NCI-H69 (cell line): ENCODE measurements around the gene CDC37.
"Not testable (repeated sequence)": the region's sequence is repeated elsewhere in the genome, so short reads cannot be mapped to it uniquely, and the experiment has no call there.

ENCODE experiments used
- DNase-seq: peaks from one replicate; lab custom pipeline; 2025; lab: John Stamatoyannopoulos, UW

Gene CDC37

GRCh38 chr19:10395003-10395402, 8.3 kb downstream of the CDC37 start:
- DNase-seq = no peak

DNA sequence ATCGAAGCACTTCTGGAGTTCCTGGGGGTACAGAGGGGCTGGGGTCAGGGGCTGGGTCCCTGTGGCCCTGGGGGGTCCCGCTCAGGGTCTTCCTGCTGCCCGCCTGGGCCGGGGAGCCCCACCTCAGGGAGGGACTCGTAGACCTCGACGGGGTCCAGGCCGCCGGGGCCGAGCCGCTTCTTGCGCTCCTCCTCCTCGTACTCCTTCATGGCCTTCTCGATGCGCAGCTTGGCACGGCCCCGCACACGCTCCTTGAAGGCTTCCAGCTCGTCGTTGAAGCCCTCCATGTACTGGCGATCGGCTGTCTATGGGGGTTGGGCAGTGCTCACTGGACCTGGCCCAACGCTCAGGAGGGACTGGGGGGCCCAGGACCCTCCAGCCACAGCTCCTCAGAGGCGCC, 10.2 kb downstream of the CDC37 start:
- DNase-seq = no peak

GRCh38 chr19:10392120-10392519, 11.2 kb downstream of the CDC37 start:
- DNase-seq = no peak

DNA sequence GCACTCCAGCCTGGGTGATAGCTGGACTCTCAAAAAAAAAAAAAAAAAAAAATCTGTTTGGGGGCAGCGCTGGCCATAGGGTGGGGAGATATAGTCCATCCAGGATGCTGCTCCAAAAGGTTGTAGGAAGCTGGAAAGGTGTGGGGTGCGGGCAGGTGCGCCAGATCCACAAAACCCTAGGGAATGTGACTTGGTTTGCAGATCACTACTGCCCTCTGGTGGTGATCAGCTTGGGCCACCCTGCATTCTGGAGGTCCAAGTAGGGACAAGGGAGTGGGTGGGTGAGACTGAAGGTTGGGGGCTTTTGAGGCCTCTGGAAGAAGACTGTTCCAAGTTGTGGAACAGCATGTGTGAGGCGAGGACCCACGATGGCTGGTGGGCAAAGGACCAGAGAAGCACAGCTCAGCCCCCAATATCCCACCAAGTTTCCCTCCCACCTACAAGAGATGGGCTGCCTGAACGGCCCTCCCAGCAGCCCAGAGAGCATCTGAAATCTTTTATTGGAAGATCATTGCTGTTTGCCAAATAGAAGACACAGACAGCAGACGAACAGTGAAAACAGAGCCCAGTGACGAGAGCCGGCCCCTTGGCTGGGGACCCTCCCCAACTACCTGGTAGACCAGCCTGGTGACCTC, 12.6 kb downstream of the CDC37 start:
- DNase-seq = peak; percentile 80

DNA sequence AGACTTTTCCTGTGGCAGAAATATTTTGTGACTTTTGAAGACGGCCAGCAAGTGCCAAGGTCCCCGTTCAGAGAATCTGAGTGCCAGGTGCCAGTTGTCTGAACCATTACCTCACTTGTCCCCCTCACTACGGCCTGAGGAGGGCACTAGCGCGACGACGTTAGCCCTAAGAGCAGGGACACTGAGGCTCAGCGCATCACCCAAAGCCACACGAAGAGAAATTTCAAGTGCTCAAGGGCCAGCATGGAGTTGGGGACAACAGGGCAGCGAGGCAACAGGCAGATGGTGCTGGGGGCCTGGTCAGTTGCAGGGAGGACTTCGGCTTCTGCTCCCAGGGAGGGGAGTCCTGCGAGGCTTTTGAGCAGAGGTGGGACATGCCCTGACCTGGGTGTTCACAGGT, 13.5 kb downstream of the CDC37 start:
- DNase-seq = no peak

DNA sequence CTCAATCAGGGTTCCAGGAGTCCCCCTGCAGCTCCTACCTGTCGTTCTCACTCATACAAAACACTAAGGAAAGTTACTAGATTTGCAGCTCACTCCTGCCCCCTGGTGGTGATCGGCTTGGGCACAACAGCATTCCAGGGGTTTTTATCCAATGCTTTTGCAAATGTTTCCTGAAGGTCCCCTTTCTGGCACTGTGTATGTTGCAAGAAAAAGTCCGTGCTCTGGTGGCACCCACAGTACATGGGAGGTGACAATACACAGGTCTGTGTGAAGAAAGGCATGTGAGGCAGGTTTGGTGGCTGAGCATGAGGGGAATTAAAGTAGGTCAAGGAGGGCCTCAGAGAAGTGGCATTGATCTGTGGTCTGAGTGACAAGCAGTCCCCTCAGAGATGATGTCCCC, 14.4 kb downstream of the CDC37 start:
- peak; percentile 84 for DNase-seq

GRCh38 chr19:10384580-10384979, 18.8 kb downstream of the CDC37 start:
- DNase-seq = no peak

DNA sequence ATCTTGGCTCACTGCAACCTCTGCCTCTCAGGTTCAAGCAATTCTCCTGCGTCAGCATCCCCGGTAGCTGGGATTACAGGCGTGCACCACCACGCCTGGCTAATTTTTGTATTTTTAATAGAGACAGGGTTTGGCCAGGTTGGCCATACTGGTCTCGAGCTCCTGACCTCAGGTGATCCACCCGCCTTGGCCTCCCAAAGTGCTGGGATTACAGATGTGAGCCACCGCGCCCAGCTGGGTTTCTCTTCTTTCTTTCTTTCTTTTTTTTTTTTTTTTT, 20.2 kb downstream of the CDC37 start:
- DNase-seq = not testable (repeated sequence)

GRCh38 chr19:10380313-10381102, 22.8 kb downstream of the CDC37 start, which contains the start of gene TYK2:
TSS of gene TYK2 (minus strand) at chr19:10380572. CDS start at chr19:10378406, 2,166 bp downstream.
- DNase-seq = peak; percentile 99

DNA sequence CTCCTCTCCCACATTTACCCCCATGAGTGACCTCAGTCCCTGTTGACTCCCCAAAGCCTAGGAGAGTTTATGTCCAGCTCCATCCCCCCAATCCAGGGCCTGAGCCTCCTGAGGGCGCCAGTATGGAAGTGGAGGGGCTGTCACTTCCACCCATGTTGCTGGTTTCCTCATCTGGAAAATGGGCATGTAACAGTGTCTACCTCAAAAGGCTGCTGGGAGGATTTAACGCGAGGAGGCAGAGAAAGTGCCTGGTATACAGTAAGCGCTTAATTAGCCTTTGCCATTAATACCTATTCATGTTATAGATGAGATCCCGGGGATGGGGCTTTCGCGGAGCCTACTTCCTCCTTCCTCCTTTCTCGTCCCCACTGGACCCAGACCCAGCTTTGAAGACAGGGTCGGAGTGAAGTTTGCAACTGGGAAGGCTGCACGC, 23.4 kb downstream of the CDC37 start:
- DNase-seq = peak; percentile 67

- DNase-seq = no peak
Measured at GRCh38 chr19:10378124-10378523, 25.2 kb downstream of the CDC37 start.

- DNase-seq = not testable (repeated sequence)
Measured at GRCh38 chr19:10377140-10377640, 26.2 kb downstream of the CDC37 start.

GRCh38 chr19:10374931-10375330, 28.4 kb downstream of the CDC37 start:
- DNase-seq = no peak

- DNase-seq = no peak
Measured at GRCh38 chr19:10372690-10373089, 30.7 kb downstream of the CDC37 start.

- DNase-seq = no peak
Measured at GRCh38 chr19:10368101-10368803, 35.1 kb downstream of the CDC37 start.

GRCh38 chr19:10366950-10367512, 36.3 kb downstream of the CDC37 start:
- not testable (repeated sequence) for DNase-seq

DNA sequence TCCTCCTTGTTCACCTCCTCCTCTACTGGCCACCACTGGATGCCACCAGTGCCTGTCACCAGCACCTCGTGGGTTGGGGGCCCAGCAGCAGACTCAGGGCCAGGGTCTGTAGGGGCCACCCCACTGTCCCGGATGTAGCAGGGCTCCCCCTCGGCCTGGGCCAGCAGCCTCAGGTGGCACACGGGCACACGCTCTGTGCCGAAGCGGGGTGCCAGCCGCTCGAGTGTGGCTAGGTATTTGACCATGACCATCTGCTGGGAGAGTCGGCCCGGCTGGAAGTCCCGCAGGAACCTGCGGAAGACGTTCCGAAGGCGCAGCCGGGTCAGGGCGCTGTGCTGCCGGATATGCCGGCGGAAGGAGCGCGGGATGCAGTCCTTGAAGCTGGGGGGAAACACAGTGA, 37.8 kb downstream of the CDC37 start:
- no peak for DNase-seq

DNA sequence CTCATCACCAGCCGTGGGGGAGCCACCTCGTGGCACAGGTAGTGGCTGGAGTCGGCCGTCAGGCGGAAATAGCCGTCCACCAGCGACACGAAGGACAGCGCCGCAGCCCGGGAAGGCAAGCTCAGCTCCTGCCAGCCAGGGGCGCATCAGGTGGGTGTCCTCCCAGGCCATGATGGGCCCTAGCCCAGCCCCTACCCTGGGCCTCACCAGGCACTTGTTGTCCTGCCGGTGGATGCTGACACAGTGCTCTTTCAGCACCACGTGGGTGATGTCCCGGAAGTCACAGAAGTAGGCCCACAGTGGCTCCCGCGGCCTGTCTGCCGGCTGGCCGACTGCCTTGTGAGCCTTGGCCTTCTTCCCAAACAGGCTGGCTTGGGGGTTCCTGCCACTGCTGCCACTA, 38.7 kb downstream of the CDC37 start:
- no peak for DNase-seq

GRCh38 chr19:10363789-10364281, 39.5 kb downstream of the CDC37 start:
- no peak for DNase-seq

DNA sequence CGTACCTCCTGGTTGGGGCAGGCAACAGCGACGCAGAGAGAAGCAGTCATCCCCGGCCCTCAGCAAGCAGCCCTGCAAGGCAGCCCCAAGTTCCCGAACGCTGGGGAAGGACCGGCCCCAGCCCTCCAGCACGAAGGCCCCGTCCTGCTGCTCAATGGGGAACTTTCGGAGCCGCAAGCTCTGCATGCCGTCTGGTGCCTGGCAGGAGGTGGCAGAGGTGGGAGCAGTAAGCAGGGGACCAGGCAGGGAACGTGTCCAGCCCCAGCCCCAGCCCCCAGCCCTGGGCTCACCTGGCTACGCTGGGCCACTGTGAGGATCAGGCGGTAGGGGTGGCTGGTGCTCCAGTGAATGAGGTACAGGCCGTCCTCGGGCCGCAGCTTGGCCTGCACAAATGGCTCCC, 41.1 kb downstream of the CDC37 start:
- DNase-seq = no peak

DNA sequence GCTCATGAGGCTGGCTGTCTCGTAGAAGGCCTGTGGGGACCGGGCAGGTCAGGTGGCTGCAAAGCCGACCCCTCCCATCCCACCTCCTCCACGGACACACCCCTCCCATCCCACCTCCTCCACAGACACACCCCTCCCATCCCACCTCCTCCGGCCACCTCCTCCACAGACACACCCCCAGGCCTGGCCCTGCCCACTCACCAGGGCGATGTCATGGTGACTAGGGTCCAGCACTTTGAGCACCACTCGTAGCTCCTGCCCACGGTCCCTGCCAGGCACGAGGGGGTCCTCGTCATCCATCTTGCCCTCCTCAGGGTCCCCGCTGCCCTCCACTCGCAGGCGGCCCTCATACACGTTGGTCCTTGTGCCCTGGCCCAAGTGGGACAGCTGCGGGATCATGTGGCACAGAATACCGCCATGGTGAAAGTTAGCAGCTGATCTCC, 41.8 kb downstream of the CDC37 start:
- DNase-seq = no peak

- DNase-seq = no peak
Measured at GRCh38 chr19:10356431-10356830, 46.9 kb downstream of the CDC37 start.
